ENCODE results near the gene SYNDIG1.
"Not testable (repeated sequence)": the region's sequence is repeated elsewhere in the genome, so short reads cannot be mapped to it uniquely, and the experiment has no call there.

The SYNDIG1 gene

DNA sequence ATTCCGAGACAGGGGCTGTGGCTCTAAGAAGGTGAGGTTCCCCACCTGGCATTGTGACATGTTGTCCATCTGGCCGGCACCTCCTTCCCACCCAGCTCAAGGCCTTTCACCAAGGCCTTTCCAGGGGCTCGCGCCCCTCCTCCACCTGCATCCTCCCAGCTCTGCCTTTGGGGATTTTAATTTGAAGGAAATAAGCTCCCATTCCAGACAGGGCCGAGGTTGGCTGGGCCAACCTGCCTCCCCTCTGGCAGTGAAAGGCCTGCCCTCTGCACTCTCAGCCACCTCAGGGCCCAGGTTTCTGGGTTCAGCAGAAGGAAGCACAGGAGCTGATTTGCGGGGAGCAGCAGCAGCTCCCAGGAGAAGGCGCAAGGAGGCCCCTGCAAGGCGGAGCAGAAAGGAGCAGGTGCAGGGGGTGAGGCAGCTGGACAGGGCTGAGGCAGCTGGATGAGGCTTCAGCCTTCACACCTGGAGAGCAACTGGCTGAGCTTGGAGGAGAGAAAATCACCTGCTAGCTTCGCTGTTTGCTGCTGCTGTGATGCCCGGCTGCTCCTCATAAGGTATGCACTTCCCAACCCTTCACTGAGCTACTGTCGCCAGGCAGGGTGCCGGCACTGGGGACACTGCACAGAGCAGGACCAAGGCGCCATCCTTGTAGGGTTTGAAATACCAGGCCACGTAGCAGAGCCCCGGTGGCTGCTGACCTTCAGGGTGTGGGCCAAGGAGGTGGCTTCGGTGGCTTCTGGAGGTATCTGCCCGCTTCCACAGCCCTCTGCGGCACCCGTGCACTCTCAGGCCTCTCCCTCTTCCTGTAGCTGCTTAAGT lies 147.0 kb downstream of the SYNDIG1 start:
- no peak for DNase-seq

DNA sequence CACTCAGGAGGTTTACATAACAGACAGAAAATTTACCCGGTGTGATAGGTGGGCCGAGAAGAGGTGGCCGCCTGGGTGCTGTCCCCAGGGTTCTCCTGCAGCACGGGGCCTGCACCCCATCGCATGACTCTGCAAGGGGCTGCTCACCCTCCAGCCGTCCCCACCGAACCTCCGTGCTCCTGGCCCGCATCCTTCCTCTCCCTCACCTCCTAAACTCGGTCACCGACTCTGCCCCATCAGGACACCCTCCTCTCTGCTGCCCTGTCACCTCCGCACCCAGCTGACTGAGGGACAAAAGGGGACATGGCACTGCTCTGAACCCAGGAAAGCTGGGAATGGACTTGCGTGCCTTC lies 147.6 kb downstream of the SYNDIG1 start:
- no peak for DNase-seq

DNA sequence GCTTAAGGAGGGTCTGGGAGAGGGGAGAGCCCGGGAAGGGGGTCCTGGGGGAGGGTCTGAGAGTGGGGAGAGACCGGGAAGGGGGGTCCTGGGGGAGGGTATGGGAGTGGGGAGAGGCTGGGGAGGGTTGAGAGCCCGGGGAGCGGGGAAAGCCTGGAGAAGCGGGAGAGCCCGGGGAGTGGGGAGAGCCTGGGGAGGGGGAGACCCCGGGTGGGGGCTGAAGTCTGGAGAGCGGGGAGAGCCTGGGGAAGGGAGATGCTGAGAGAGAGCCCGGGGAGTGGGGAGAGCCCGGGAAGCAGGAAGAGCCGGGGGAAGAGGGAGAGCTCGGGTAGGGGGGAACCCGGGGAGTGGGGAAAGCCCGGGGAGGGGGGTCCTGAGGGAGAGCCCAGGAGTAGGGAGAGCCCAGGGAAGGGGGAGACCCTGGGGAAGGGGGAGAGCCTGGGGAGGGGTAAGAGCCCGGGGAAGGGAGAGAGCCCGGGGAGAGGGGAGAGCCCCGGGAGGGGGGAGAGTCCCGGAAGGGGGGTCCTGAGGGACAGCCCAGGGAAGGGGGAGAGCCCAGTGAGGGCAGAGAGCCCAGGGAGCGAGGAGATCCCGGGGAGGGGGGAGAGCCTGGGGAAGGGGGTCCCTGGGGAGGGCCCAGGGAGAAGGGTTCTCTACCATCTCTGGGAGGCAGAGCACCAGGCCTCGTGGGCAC lies 148.5 kb downstream of the SYNDIG1 start:
- no peak for DNase-seq

GRCh38 chr20:24618739-24619138 lies 149.3 kb downstream of the SYNDIG1 start:
- no peak for DNase-seq

DNA sequence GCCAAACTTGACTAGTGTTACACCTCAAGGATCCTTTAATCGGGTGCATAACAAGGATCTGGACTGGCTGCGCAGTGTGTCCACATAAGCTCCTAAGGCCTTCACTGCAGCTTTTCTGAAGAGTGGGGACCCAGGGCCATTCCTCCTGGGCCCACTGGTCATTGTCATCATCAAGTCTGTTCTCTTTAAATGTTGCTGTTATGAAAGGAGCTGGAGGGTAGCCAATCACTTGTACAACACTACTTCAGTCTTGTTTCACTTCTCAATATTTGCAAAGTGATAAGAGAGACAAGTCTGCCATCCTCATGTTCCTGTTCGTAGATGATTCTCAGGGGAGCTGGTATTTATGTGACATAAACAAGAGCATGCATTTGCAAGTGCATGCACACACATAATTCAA lies 149.8 kb downstream of the SYNDIG1 start:
- no peak for DNase-seq

DNA sequence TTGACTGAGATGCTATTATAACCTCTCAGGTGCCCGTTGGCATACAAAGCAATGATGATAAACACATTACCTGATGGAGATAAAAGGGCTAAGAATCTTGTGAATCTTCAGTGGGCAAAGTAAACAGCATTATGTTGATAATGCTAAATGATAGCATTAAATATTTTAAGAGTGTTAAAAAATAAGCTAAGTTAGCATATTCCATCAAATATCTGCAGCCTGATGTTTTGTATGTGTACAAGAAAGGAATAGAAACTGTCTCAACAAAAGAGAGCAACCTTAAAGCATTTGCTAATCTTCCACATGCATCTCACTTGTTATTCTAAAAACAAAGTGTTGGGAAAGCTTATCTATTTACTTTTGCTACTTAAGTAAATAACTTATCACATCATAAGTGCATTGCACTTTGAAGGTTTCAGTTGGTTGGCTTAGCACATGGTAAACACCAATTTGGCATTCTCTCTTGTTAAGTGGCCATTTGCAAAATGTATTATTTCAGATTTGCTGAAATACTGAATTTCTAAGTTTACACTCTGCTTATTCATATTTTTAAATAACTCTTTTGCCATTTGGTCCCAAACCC lies 151.6 kb downstream of the SYNDIG1 start:
- no peak for DNase-seq

- no peak for DNase-seq
These were observed 153.4 kb downstream of the SYNDIG1 start for GRCh38 chr20:24622856-24623255.

DNA sequence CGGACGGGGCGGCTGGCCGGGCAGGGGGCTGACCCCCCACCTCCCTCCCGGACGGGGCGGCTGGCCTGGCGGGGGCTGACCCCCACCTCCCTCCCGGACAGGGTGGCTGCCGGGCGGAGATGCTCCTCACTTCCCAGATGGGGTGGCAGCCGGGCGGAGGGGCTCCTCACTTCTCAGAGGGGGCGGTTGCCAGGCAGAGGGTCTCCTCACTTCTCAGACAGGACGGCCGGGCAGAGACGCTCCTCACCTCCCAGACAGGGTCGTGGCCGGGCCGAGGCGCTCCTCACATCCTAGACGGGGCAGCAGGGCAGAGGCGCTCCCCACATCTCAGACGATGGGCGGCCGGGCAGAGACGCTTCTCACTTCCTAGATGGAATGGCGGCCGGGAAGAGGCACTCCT lies 156.7 kb downstream of the SYNDIG1 start:
- not testable (repeated sequence) for DNase-seq

DNA sequence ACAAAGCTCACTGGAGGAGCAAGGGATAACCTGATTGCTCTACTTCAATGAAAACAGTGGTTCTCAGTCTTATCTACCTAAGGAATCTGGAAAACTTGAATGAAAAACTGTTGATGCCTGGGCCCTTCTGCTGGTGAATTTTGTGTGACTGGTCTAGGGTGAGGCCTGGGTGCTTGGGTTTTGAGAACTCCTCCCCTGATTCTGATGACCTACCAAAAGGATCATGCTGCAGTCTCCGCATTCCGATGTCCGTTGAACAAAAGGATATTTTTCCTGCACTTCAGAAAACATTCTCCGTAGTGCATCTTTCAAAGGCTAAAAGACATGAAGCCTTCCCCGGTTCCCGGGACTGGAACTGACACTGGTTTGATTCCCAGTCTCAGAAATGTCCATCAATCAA lies 157.9 kb downstream of the SYNDIG1 start:
- no peak for DNase-seq

DNA sequence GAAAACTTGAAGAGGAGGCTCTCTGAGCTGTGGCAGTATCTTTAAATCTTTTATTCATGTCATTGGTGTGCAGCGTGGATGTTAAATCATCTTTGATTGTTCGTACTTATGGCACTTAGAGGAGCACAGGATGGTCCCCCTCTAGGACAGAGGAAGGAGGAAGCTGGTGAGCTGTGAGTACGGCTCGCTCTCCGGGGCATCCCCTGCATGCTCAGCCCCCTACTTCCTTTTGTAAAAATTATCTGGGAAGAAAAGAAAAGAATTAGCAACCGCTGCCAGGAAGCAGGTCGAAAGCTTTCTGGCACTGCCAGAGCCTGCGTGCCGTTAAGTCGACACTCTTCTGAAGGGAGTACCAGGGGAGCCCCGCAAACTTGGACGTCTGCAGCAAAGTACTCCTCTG lies 158.5 kb downstream of the SYNDIG1 start:
- DNase-seq = no peak

- no peak for DNase-seq
These were observed 159.6 kb downstream of the SYNDIG1 start for GRCh38 chr20:24628985-24629384.

DNA sequence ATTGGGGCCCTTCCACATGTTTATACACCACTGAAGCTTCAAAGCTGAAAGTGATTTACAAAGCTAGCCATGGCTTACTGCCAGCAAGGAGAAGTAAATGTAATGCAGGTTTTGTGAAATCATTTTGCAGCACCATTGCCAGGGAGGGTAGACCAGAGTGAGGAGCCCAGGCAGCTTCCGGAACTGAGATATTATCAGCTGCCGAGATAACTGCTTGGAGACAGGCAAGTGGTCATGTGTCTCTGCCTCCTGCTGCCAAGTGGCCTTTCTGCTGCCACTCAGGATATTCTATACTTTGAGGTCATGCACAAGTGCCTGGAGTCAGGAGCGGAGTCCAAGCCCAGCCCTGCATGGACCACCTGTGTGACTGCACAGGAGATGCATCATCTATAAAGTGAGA lies 160.2 kb downstream of the SYNDIG1 start:
- DNase-seq = no peak

- DNase-seq = no peak
These were observed 161.2 kb downstream of the SYNDIG1 start for GRCh38 chr20:24630486-24631172.

- DNase-seq = no peak
These were observed 161.7 kb downstream of the SYNDIG1 start for GRCh38 chr20:24631173-24631505.

- DNase-seq = no peak
These were observed 163.2 kb downstream of the SYNDIG1 start for GRCh38 chr20:24632581-24632980.

DNA sequence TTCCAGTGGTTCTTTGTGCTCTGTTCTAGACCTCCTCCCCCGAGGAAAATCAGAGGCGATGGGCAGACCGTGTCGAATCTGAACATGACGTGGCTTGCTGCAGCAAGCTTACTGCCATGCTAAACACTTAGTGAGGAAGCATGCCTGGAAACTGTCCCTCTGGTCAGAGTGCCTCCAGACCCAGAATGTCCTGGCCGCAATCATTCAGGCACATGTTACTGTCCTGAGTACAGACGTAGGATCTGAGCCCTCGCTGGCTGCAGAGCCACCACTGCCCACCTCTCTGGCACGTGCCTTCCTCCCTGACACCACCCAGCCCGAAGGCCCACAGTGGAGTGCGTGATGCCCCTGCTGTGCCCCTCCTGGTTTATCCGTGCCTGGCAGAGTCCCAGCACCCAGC lies 163.6 kb downstream of the SYNDIG1 start:
- no peak for DNase-seq

- no peak for DNase-seq
These were observed 164.1 kb downstream of the SYNDIG1 start for GRCh38 chr20:24633521-24633920.

DNA sequence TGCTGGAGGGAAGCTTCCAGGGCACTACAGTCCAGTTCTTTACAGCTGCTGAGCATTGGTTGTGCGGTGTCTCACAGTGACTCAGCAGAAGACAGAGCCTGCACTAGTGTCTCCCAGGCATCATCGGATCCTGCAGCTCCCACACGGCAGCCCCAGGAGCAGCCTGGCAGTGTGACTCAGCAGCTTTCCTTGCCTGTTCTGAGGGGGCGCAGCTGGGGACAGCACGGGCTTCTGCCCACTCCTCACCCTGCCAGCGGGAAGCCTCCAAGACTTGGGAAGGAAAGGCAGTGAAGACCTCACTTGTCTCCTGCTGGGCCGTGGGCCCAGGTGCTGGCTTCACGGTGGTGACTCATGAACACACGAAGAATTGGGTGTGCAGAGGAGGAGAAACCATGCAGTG lies 165.4 kb downstream of the SYNDIG1 start:
- DNase-seq = no peak

DNA sequence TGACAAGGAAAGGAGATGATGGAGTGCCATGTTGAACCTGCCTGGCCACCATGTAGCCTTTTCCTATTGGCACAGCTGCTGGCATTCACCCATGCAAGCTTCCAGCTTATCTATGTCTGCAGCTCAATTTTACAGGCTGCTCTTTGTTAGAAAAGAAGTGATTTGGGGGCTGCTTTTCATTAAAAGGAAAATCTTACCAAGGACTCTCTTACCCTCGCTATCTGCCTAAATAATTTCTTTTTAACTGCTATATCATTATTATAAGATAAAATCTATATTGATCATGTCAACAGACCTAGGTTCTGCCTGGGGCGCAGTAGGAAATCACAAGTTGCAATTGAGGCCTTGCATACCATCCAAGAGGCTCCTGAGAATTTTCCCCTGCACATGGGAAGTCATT lies 167.2 kb downstream of the SYNDIG1 start:
- DNase-seq = no peak

GRCh38 chr20:24637087-24637486 lies 167.7 kb downstream of the SYNDIG1 start:
- DNase-seq = no peak

- DNase-seq = no peak
These were observed 168.5 kb downstream of the SYNDIG1 start for GRCh38 chr20:24637941-24638340.

DNA sequence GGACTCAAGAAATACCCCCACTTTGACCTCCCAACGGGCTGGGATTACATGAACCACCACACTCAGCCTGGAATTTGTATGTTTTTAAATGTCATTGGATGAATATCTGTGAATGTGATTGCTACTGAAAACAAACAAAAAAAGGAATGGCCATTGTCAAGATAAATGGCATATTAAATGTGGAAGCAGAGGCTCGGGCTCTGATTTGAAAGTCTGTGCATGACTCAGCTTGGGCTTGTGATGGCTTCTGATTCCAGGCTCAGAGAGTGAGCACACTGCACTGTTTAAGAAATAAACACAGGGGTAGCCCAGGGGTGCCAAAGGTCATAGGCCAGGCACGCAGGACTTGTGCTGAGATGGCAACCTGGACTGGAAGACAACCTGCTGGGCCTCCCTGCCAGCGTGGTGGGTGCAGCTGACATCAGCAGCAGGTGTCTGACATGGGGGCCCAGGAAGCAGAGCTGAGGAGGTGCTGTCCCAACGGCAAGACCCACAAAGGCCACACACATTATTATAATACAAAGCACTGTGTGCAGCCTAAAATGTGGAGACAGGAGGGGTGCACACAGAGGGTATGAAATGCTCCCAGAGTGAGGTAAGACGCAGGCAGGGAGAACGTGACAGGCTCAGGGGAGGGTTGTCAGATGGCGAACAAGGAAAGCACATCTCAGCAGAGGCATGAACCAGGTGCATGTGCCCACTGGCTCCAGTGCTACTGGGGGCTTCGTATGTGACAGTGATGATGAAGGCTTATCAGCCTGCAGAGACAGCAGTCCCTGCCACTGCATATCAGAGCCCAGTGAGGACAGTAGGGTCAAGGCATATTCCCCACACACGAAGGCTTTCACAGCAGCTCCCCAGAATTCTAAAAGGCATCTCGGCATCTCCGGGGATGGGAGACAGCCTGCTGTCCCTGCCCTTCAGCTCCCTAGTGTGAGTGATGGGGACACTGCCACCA lies 169.4 kb downstream of the SYNDIG1 start:
- no peak for DNase-seq

GRCh38 chr20:24640276-24640675 lies 170.8 kb downstream of the SYNDIG1 start:
- DNase-seq = no peak

Measured in activated CD4-positive, alpha-beta T cell treated with anti-CD3 and anti-CD28 coated beads for 48 hours (primary cell).